Mesodermal cell (in vitro differentiated cells): ENCODE results near the gene CNTN3. TPM values are rescaled to one million over a fixed set of nuclear protein-coding genes. Genes with fewer than 3 reads are reported as not detected.

Experiments used
- H3K27ac ChIP-seq: 2 replicates; pipeline ENCODE4 v1.7.0; 2013; ENCODE audit warnings: mild to moderate bottlenecking, low read depth, low read length, moderate library complexity; ENCODE audit not compliant: severe bottlenecking
- H3K36me3 ChIP-seq: 2 replicates; pipeline ENCODE4 v1.7.1; 2013; ENCODE audit warnings: mild to moderate bottlenecking, low read length, moderate library complexity; ENCODE audit not compliant: control insufficient read depth, insufficient read depth
- H3K4me1 ChIP-seq: one replicate; pipeline ENCODE4 v1.7.1; 2013; ENCODE audit warnings: mild to moderate bottlenecking, low read length; ENCODE audit not compliant: insufficient read depth, control insufficient read depth, poor library complexity, severe bottlenecking
- H3K4me3 ChIP-seq: 2 replicates; pipeline ENCODE4 v1.7.0; 2013; ENCODE audit warnings: low read length, control low read depth, mild to moderate bottlenecking; ENCODE audit not compliant: insufficient read depth, poor library complexity, severe bottlenecking; ENCODE audit errors: extremely low read depth
- H3K9me3 ChIP-seq: 2 replicates; pipeline ENCODE4 v1.7.1; 2013; ENCODE audit warnings: mild to moderate bottlenecking, low read length, moderate library complexity; ENCODE audit not compliant: control insufficient read depth
- WGBS, 2 experiments: methylation state at CpG; one replicate each; pipeline ENCODE4 v1.1.5; 2013; ENCODE audit warnings: missing lambda C conversion rate in 2 of 2; ENCODE audit not compliant: insufficient coverage in 2 of 2; 5-methylcytosine and 5-hydroxymethylcytosine counted together
- polyA plus RNA-seq, 2 experiments: library from polyadenylated mRNA; stranded (reverse); fragments of 50-300 nt; gene quantifications; one replicate each; pipeline ENCODE4 v1.2.3, GENCODE V29; 2013

The CNTN3 gene
- 0.48 TPM for polyA plus RNA-seq (2013, experiment 1 of 2)
- polyA plus RNA-seq (2013, experiment 2 of 2), result 0.20 TPM

- no peak within 1 kb of the TSS for H3K27ac ChIP-seq
- WGBS, 2 experiments, result 2 to 3% methylated on average over 42 to 85 of the region's 108 CpGs
- no peaks in the 10 kb centered on the region for H3K36me3 ChIP-seq
- H3K4me3 ChIP-seq, result peak within 1 kb of the TSS; percentile 16
- H3K9me3 ChIP-seq, result no peaks in the 10 kb centered on the region
- peaks cover 3% of the 10 kb centered on the region for H3K4me1 ChIP-seq
Observed at GRCh38 chr3:74614107-74614967, at the start of gene CNTN3. Gene CNTN3, minus strand, starts transcription at chr3:74614659. Its CDS starts 93,547 bp downstream, at chr3:74521112.

GRCh38 chr3:74663178-74663577 is 48.7 kb upstream of the CNTN3 start:
- no peaks in the 10 kb centered on the region for H3K36me3 ChIP-seq
- H3K9me3 ChIP-seq, result peaks cover 5% of the 10 kb centered on the region
- no CpG with 5 or more reads among the region's 3 CpGs for WGBS, 2 experiments
- H3K4me1 ChIP-seq, result no peaks in the 10 kb centered on the region
- H3K27ac ChIP-seq, result no peak overlapping the region
- no peak overlapping the region for H3K4me3 ChIP-seq

GRCh38 chr3:74661672-74662071 is 47.2 kb upstream of the CNTN3 start:
- no peaks in the 10 kb centered on the region for H3K4me1 ChIP-seq
- H3K27ac ChIP-seq, result no peak overlapping the region
- H3K36me3 ChIP-seq, result no peaks in the 10 kb centered on the region
- H3K4me3 ChIP-seq, result no peak overlapping the region
- H3K9me3 ChIP-seq, result no peaks in the 10 kb centered on the region

- Histone ChIP-seq H3K36me3 (no peaks in the 10 kb centered on the region), H3K4me3 (no peak overlapping the region), H3K9me3 (no peaks in the 10 kb centered on the region), H3K4me1 (no peaks in the 10 kb centered on the region), H3K27ac (no peak overlapping the region)
- WGBS, 2 experiments, result 83% methylated on average over 1 of the region's 2 CpGs; no CpG with 5 or more reads in 1 of the 2 experiments
Observed at GRCh38 chr3:74651885-74652284, 37.4 kb upstream of the CNTN3 start.

GRCh38 chr3:74651292-74651691 is 36.8 kb upstream of the CNTN3 start:
- 100% methylated on average over 2 of the region's 2 CpGs; no CpG with 5 or more reads in 1 of the 2 experiments for WGBS, 2 experiments
- no peak overlapping the region for H3K27ac ChIP-seq
- H3K9me3 ChIP-seq, result no peaks in the 10 kb centered on the region
- no peaks in the 10 kb centered on the region for H3K4me1 ChIP-seq
- no peaks in the 10 kb centered on the region for H3K36me3 ChIP-seq
- no peak overlapping the region for H3K4me3 ChIP-seq

GRCh38 chr3:74648107-74648506 is 33.6 kb upstream of the CNTN3 start:
- H3K36me3 ChIP-seq, result no peaks in the 10 kb centered on the region
- H3K9me3 ChIP-seq, result no peaks in the 10 kb centered on the region
- 100% methylated on average over 2 to 3 of the region's 4 CpGs for WGBS, 2 experiments
- no peak overlapping the region for H3K27ac ChIP-seq
- H3K4me1 ChIP-seq, result no peaks in the 10 kb centered on the region
- no peak overlapping the region for H3K4me3 ChIP-seq

GRCh38 chr3:74646094-74646493 is 31.6 kb upstream of the CNTN3 start:
- Histone ChIP-seq H3K4me1 (no peaks in the 10 kb centered on the region), H3K36me3 (no peaks in the 10 kb centered on the region), H3K27ac (no peak overlapping the region), H3K9me3 (no peaks in the 10 kb centered on the region), H3K4me3 (no peak overlapping the region)
- WGBS, 2 experiments, result no CpG with 5 or more reads among the region's 1 CpG

GRCh38 chr3:74643636-74644035 is 29.2 kb upstream of the CNTN3 start:
- no peak overlapping the region for H3K4me3 ChIP-seq
- peak overlapping the region; percentile 7 for H3K27ac ChIP-seq
- H3K4me1 ChIP-seq, result no peaks in the 10 kb centered on the region
- H3K36me3 ChIP-seq, result no peaks in the 10 kb centered on the region
- 64 to 65% methylated on average over 3 to 4 of the region's 5 CpGs for WGBS, 2 experiments
- H3K9me3 ChIP-seq, result no peaks in the 10 kb centered on the region

- Histone ChIP-seq H3K9me3 (no peaks in the 10 kb centered on the region), H3K27ac (no peak overlapping the region), H3K36me3 (no peaks in the 10 kb centered on the region), H3K4me1 (no peaks in the 10 kb centered on the region), H3K4me3 (no peak overlapping the region)
- 83% methylated on average over 1 of the region's 1 CpG; no CpG with 5 or more reads in 1 of the 2 experiments for WGBS, 2 experiments
Observed at GRCh38 chr3:74642876-74643275, 28.4 kb upstream of the CNTN3 start.

GRCh38 chr3:74640211-74640610 is 25.8 kb upstream of the CNTN3 start:
- no peak overlapping the region for H3K4me3 ChIP-seq
- H3K4me1 ChIP-seq, result no peaks in the 10 kb centered on the region
- no peak overlapping the region for H3K27ac ChIP-seq
- H3K9me3 ChIP-seq, result no peaks in the 10 kb centered on the region
- H3K36me3 ChIP-seq, result no peaks in the 10 kb centered on the region

- H3K27ac ChIP-seq, result no peak overlapping the region
- WGBS, 2 experiments, result no CpG with 5 or more reads among the region's 3 CpGs
- H3K9me3 ChIP-seq, result no peaks in the 10 kb centered on the region
- H3K4me3 ChIP-seq, result no peak overlapping the region
- H3K36me3 ChIP-seq, result no peaks in the 10 kb centered on the region
- H3K4me1 ChIP-seq, result no peaks in the 10 kb centered on the region
Observed at GRCh38 chr3:74639681-74640080, 25.2 kb upstream of the CNTN3 start.
